MM.1S (cell line): Measurements from ENCODE around the gene NFIX.

Experiments
- DNase-seq: peaks from one replicate; pipeline ENCODE4 v3.0.0-alpha.2; 2015
- H2AFZ ChIP-seq: fragments of 300-600 bp; sonication (generic); 2 replicates; pipeline ENCODE4 v1.6.0; 2016; ENCODE audit warnings: antibody characterized with exemption, low read length
- H3F3A ChIP-seq: fragments of 300-600 bp; sonication (generic); 2 replicates; pipeline ENCODE4 v1.6.1; 2016; ENCODE audit warnings: mild to moderate bottlenecking, antibody characterized with exemption, low read length, moderate library complexity, mixed read lengths; ENCODE audit not compliant: insufficient read depth
- H3K27ac ChIP-seq: fragments of 300-600 bp; sonication (generic); 2 replicates; pipeline ENCODE4 v1.5.1; 2016; ENCODE audit warnings: mild to moderate bottlenecking, low read length
- H3K27me3 ChIP-seq: fragments of 300-600 bp; sonication (generic); replicated peaks from 2 replicates; pipeline ENCODE4 v1.6.0; 2016; ENCODE audit warnings: low read length; ENCODE audit not compliant: insufficient read depth
- H3K36me3 ChIP-seq: fragments of 300-600 bp; sonication (generic); replicated peaks from 2 replicates; pipeline ENCODE4 v1.6.1; 2016; ENCODE audit warnings: mild to moderate bottlenecking, low read length, mixed read lengths; ENCODE audit not compliant: insufficient read depth
- H3K4me1 ChIP-seq: fragments of 300-600 bp; sonication (generic); 2 replicates; pipeline ENCODE4 v1.6.1; 2016; ENCODE audit warnings: low read length, mixed read lengths
- H3K4me2 ChIP-seq: fragments of 300-600 bp; sonication (generic); 2 replicates; pipeline ENCODE4 v1.6.0; 2016; ENCODE audit warnings: low read depth, low read length
- H3K4me3 ChIP-seq: fragments of 300-600 bp; sonication (generic); 2 replicates; pipeline ENCODE4 v1.5.1; 2016; ENCODE audit warnings: low read length, mixed read lengths
- H3K79me2 ChIP-seq: fragments of 300-600 bp; sonication (generic); 2 replicates; pipeline ENCODE4 v1.6.1; 2016; ENCODE audit warnings: mixed run types, low read length, mixed read lengths
- H3K9ac ChIP-seq: fragments of 300-600 bp; sonication (generic); 2 replicates; pipeline ENCODE4 v1.6.1; 2016; ENCODE audit warnings: low read length, mixed read lengths
- H3K9me2 ChIP-seq: fragments of 300-600 bp; sonication (generic); replicated peaks from 2 replicates; pipeline ENCODE4 v1.6.1; 2016; ENCODE audit warnings: mild to moderate bottlenecking, low read length, mixed read lengths; ENCODE audit not compliant: insufficient read depth
- H3K9me3 ChIP-seq: fragments of 300-600 bp; sonication (generic); replicated peaks from 2 replicates; pipeline ENCODE4 v1.6.1; 2016; ENCODE audit warnings: mild to moderate bottlenecking, low read length, mixed read lengths; ENCODE audit not compliant: insufficient read depth
- H4K20me1 ChIP-seq: fragments of 300-600 bp; sonication (generic); 2 replicates; pipeline ENCODE4 v1.6.1; 2016; ENCODE audit warnings: mild to moderate bottlenecking, low read length, moderate library complexity, mixed read lengths; ENCODE audit not compliant: insufficient read depth
- EZH2 ChIP-seq: fragments of 300-600 bp; sonication (generic); optimal IDR thresholded peaks from 2 replicates; pipeline ENCODE3; 2017; ENCODE audit warnings: low read depth, mild to moderate bottlenecking, antibody characterized with exemption, low read length, mixed read lengths
- EZH2phosphoT487 ChIP-seq: fragments of 300-600 bp; sonication (generic); IDR thresholded peaks from 2 replicates; pipeline ENCODE4 v1.6.1; 2018; ENCODE audit warnings: antibody characterized with exemption, low read length
- TF ChIP-seq, protein P1 (sequence below): fragments of 300-600 bp; sonication (generic); IDR thresholded peaks from 2 replicates; pipeline ENCODE4 v1.5.1; 2016; ENCODE audit warnings: antibody characterized with exemption, low read length, mixed read lengths

The NFIX gene

DNA sequence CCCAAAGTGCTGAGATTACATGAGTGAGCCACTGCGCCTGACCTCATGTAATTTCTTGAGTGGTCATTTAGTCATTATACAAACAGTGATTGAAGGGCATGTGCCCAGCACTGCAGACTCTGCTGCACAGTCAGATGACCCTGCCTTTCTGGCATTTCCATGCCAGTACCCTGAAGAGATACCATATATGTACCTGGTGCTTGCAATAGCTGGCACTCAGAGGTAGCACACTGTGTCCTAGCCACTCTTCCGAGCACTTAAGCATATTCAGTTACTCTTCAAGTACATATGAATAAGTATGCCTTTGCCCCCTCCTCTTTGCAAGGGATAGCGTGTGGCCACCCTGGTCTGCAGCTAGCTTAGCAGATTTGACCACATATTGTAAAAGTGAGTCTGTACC, 139.4 kb downstream of the NFIX start:
- H3K4me2 ChIP-seq = no peak overlapping the region
- H3K27ac ChIP-seq = no peak overlapping the region
- H3F3A ChIP-seq = no peaks in the 10 kb centered on the region
- H3K9ac ChIP-seq = no peak overlapping the region
- no peaks in the 10 kb centered on the region for H3K4me1 ChIP-seq
- no peaks in the 10 kb centered on the region for H3K27me3 ChIP-seq
- TF ChIP-seq, protein P1, sequence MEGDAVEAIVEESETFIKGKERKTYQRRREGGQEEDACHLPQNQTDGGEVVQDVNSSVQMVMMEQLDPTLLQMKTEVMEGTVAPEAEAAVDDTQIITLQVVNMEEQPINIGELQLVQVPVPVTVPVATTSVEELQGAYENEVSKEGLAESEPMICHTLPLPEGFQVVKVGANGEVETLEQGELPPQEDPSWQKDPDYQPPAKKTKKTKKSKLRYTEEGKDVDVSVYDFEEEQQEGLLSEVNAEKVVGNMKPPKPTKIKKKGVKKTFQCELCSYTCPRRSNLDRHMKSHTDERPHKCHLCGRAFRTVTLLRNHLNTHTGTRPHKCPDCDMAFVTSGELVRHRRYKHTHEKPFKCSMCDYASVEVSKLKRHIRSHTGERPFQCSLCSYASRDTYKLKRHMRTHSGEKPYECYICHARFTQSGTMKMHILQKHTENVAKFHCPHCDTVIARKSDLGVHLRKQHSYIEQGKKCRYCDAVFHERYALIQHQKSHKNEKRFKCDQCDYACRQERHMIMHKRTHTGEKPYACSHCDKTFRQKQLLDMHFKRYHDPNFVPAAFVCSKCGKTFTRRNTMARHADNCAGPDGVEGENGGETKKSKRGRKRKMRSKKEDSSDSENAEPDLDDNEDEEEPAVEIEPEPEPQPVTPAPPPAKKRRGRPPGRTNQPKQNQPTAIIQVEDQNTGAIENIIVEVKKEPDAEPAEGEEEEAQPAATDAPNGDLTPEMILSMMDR = no peak
- no peak for TF ChIP-seq EZH2
- TF ChIP-seq EZH2phosphoT487 = no peak
- H3K9me3 ChIP-seq = no peaks in the 10 kb centered on the region
- DNase-seq = no peak
- 0 out of 2 replicates have a peak, but pooled peaks cover 7% of the 10 kb centered on the region for H3K36me3 ChIP-seq
- H3K9me2 ChIP-seq = no peaks in the 10 kb centered on the region
- H3K79me2 ChIP-seq = peaks cover 37% of the 10 kb centered on the region
- no peak overlapping the region for H2AFZ ChIP-seq
- H4K20me1 ChIP-seq = no peaks in the 10 kb centered on the region
- no peak overlapping the region for H3K4me3 ChIP-seq

DNA sequence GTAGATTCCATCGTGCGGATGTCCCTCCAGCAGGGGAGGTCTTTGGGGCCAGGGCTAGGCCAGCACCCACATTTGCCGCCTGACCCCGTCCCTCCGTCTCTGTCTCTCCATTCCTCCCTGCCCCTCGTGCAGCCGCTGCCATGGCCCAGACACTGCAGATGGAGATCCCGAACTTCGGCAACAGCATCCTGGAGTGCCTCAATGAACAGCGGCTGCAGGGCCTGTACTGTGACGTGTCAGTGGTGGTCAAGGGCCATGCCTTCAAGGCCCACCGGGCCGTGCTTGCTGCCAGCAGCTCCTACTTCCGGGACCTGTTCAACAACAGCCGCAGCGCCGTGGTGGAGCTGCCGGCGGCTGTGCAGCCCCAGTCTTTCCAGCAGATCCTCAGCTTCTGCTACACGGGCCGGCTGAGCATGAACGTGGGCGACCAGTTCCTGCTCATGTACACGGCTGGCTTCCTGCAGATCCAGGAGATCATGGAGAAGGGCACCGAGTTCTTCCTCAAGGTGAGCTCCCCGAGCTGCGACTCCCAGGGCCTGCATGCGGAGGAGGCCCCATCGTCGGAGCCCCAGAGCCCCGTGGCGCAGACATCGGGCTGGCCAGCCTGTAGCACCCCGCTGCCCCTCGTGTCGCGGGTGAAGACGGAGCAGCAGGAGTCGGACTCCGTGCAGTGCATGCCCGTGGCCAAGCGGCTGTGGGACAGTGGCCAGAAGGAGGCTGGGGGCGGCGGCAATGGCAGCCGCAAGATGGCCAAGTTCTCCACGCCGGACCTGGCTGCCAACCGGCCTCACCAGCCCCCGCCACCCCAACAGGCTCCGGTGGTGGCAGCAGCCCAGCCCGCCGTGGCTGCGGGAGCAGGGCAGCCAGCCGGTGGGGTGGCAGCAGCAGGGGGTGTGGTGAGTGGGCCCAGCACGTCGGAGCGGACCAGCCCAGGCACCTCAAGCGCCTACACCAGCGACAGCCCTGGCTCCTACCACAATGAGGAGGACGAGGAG, 140.1 kb downstream of the NFIX start:
- no peak overlapping the region for H3K4me3 ChIP-seq
- H3K27me3 ChIP-seq = no peaks in the 10 kb centered on the region
- H3K9me3 ChIP-seq = no peaks in the 10 kb centered on the region
- no peaks in the 10 kb centered on the region for H3K4me1 ChIP-seq
- H3K4me2 ChIP-seq = no peak overlapping the region
- no peaks in the 10 kb centered on the region for H4K20me1 ChIP-seq
- no peak overlapping the region for H3K9ac ChIP-seq
- no peaks in the 10 kb centered on the region for H3F3A ChIP-seq
- H3K79me2 ChIP-seq = peaks cover 30% of the 10 kb centered on the region
- 0 out of 2 replicates have a peak, but pooled peaks cover 7% of the 10 kb centered on the region for H3K36me3 ChIP-seq
- TF ChIP-seq EZH2 (no peak), EZH2phosphoT487 (no peak)
- TF ChIP-seq, protein P1 = no peak
- H2AFZ ChIP-seq = no peak overlapping the region
- no peak overlapping the region for H3K27ac ChIP-seq
- no peak for DNase-seq
- no peaks in the 10 kb centered on the region for H3K9me2 ChIP-seq

GRCh38 chr19:13137290-13137794, 142.1 kb downstream of the NFIX start:
- no peak overlapping the region for H3K27ac ChIP-seq
- H3K4me3 ChIP-seq = no peak overlapping the region
- no peaks in the 10 kb centered on the region for H3K4me1 ChIP-seq
- no peaks in the 10 kb centered on the region for H3F3A ChIP-seq
- H3K36me3 ChIP-seq = 0 out of 2 replicates have a peak, but pooled peaks cover 7% of the 10 kb centered on the region
- no peak for DNase-seq
- no peaks in the 10 kb centered on the region for H3K27me3 ChIP-seq
- peaks cover 20% of the 10 kb centered on the region for H3K79me2 ChIP-seq
- H3K9me3 ChIP-seq = no peaks in the 10 kb centered on the region
- H2AFZ ChIP-seq = no peak overlapping the region
- H3K9ac ChIP-seq = no peak overlapping the region
- TF ChIP-seq EZH2 (no peak), EZH2phosphoT487 (no peak)
- TF ChIP-seq, protein P1 = no peak
- no peaks in the 10 kb centered on the region for H3K9me2 ChIP-seq
- H4K20me1 ChIP-seq = no peaks in the 10 kb centered on the region
- H3K4me2 ChIP-seq = no peak overlapping the region
